K562 (cell line): ENCODE data around the gene CPLX3. TPM values are rescaled to one million over a fixed set of nuclear protein-coding genes. Genes with fewer than 3 reads are reported as not detected.

Experiments used
- ATAC-seq: fragments of 200-7000 bp; cut with Tn5 transposase; 3 replicates; pipeline ENCODE4 v1.9.1; 2020; ENCODE audit warnings: moderate library complexity
- BruUV-seq: library from RNA; stranded (reverse); fragments of 400-500 nt; replicated peaks from 2 replicates; lab custom pipeline; 2021; lab: Mats Ljungman, UMichigan
- CTCF ChIA-PET: fragments of 300-600 bp; formaldehyde crosslinking; extraction: SDS; loops from one replicate; lab custom pipeline; 2021; ENCODE audit warnings: low intra/inter-chr PET ratio; lab: Yijun Ruan, JAX
- POLR2A ChIA-PET: fragments of 300-600, 350-650 bp; sonication (Branson Sonifier 250); formaldehyde crosslinking; extraction: SDS; loops from one replicate; lab custom pipeline; 2021; ENCODE audit warnings: antibody characterized with exemption, inconsistent platforms; lab: Yijun Ruan, JAX
- DNase-seq, 4 experiments: peaks; one replicate each; pipeline versions ENCODE4 v3.0.0 to v3.0.0-alpha.2; 2011 to 2018; ENCODE audit warnings: low spot score in 3 of 4, mixed read lengths in 3 of 4; ENCODE audit errors: extremely low read depth in 1 of 4
- FAIRE-seq: peaks from 2 replicates; lab custom pipeline; 2011; peaks lifted over from hg19 to GRCh38; lab: Jason Lieb, UNC
- H2AFZ ChIP-seq: 2 replicates; pipeline ENCODE4 v1.6.0; 2011; ENCODE audit warnings: low read depth, low read length, control low read depth, inconsistent platforms
- H3K27ac ChIP-seq: fragments of 200-600 bp; 3 replicates; pipeline ENCODE4 v1.8.0; 2011; ENCODE audit warnings: low read depth, mild to moderate bottlenecking, control low read depth, inconsistent platforms, low read length, moderate library complexity, mixed read lengths; ENCODE audit errors: extremely low read depth
- H3K27me3 ChIP-seq, 2 experiments: fragments of 300-600 bp in 1 of 2; 2 replicates in 1 of 2; 3 replicates in 1 of 2; pipeline versions ENCODE4 v1.6.0 to v1.8.0; 2011; ENCODE audit warnings: inconsistent platforms in 2 of 2, low read length in 2 of 2, mild to moderate bottlenecking in 1 of 2, mixed read lengths in 1 of 2, moderate library complexity in 1 of 2; ENCODE audit not compliant: control insufficient read depth in 2 of 2, insufficient read depth in 2 of 2
- H3K36me3 ChIP-seq: fragments of 300-600 bp; 3 replicates; pipeline ENCODE4 v1.8.0; 2011; ENCODE audit warnings: mild to moderate bottlenecking, low read length, inconsistent platforms; ENCODE audit not compliant: control insufficient read depth, insufficient read depth
- H3K4me1 ChIP-seq, 2 experiments: fragments of 200-600 bp in 1 of 2; replicated peaks in 1 of 2; 2 replicates in 1 of 2; 3 replicates in 1 of 2; pipeline versions ENCODE4 v1.5.1 to v1.8.0; 2011; ENCODE audit warnings: inconsistent platforms in 2 of 2, low read length in 2 of 2, mild to moderate bottlenecking in 1 of 2, mixed read lengths in 1 of 2, moderate library complexity in 1 of 2; ENCODE audit not compliant: control insufficient read depth in 2 of 2, insufficient read depth in 2 of 2
- H3K4me2 ChIP-seq: 2 replicates; pipeline ENCODE4 v1.6.1; 2011; ENCODE audit warnings: low read length, control low read depth, inconsistent platforms, mixed read lengths; ENCODE audit not compliant: insufficient read depth
- H3K4me3 ChIP-seq: fragments of 200-600 bp; sonication (generic), shearing (Covaris generic); 2 replicates; pipeline ENCODE4 v1.5.1; 2016; ENCODE audit warnings: control low read depth, inconsistent platforms
- H3K79me2 ChIP-seq: fragments of 200-600 bp; 3 replicates; pipeline ENCODE4 v1.8.0; 2011; ENCODE audit warnings: low read length, inconsistent platforms; ENCODE audit not compliant: control insufficient read depth, insufficient read depth
- H3K9ac ChIP-seq, 2 experiments: 2 replicates each; pipeline versions ENCODE4 v1.6.0 to v1.6.1; 2011; ENCODE audit warnings: low read depth in 2 of 2, low read length in 2 of 2, control low read depth in 1 of 2, inconsistent platforms in 1 of 2, mild to moderate bottlenecking in 1 of 2, mixed read lengths in 1 of 2; ENCODE audit not compliant: insufficient read depth in 1 of 2
- H3K9me1 ChIP-seq: one replicate; pipeline ENCODE4 v1.6.0; 2011; ENCODE audit warnings: inconsistent platforms, mild to moderate bottlenecking, low read length, moderate library complexity; ENCODE audit not compliant: control insufficient read depth, insufficient read depth
- H3K9me3 ChIP-seq: replicated peaks from 2 replicates; pipeline ENCODE4 v1.5.1; 2011; ENCODE audit warnings: low read depth, low read length, inconsistent platforms; ENCODE audit not compliant: control insufficient read depth, insufficient read depth
- H4K20me1 ChIP-seq: replicated peaks from 2 replicates; pipeline ENCODE4 v1.6.1; 2011; ENCODE audit warnings: low read length, inconsistent platforms, mixed read lengths; ENCODE audit not compliant: control insufficient read depth, insufficient read depth
- EGR1 ChIP-seq: fragments of 450-650 bp; conservative IDR thresholded peaks from 2 replicates; pipeline ENCODE4 v1.6.1; 2017; ENCODE audit warnings: mild to moderate bottlenecking
- GABPB1 ChIP-seq: sonication (generic); formaldehyde crosslinking; IDR thresholded peaks from 2 replicates; pipeline ENCODE4 v1.8.0; 2022; ENCODE audit warnings: mild to moderate bottlenecking, missing genetic modification reagents
- MAZ ChIP-seq, 2 experiments: fragments of 450-650 bp in 1 of 2; sonication (generic) in 1 of 2; formaldehyde crosslinking; IDR thresholded peaks in 1 of 2; conservative IDR thresholded peaks in 1 of 2; 2 replicates each; pipeline versions ENCODE4 v1.4.0 to v1.5.0; 2020; ENCODE audit warnings: mild to moderate bottlenecking in 1 of 2, missing genetic modification reagents in 1 of 2
- POLR2G ChIP-seq: fragments of 200-400 bp; formaldehyde crosslinking; IDR thresholded peaks from 2 replicates; pipeline ENCODE4 v1.6.1; 2017; ENCODE audit warnings: low read depth, mild to moderate bottlenecking, antibody characterized with exemption, low read length, moderate library complexity
- SLC30A9 ChIP-seq: fragments of 250-450 bp; sonication (Bioruptor Pico); IDR thresholded peaks from 2 replicates; pipeline ENCODE4 v1.8.0; 2022; ENCODE audit warnings: mild to moderate bottlenecking, moderate library complexity
- ZNF79 ChIP-seq: fragments of 250-450 bp; sonication (Bioruptor Pico); IDR thresholded peaks from 2 replicates; pipeline ENCODE4 v1.4.0; 2020; ENCODE audit warnings: low read depth, mild to moderate bottlenecking, moderate library complexity
- WGBS: fragments of 100-300 bp; shearing (Covaris generic); methylation state at CpG from one replicate; pipeline ENCODE4 v1.1.6; 2016; ENCODE audit warnings: low coverage, mixed read lengths; ENCODE audit not compliant: insufficient coverage; ENCODE audit errors: missing lambda C conversion rate; 5-methylcytosine and 5-hydroxymethylcytosine counted together
- in situ Hi-C: fragments of 300-500 bp; cut with MboI; formaldehyde crosslinking; loops from 4 replicates; pipeline ENCODE4 v1.15.0; 2018; ENCODE audit warnings: inconsistent platforms, mixed read lengths
- intact Hi-C: fragments of 100-400 bp; cut with micrococcal nuclease; formaldehyde crosslinking; loops from 2 replicates; pipeline ENCODE4 v1.14.2; 2022
- polyA plus RNA-seq, 8 experiments: library from polyadenylated mRNA; depleted of rRNA in 4 of 8; stranded (reverse) in 5 of 8; unstranded in 3 of 8; fragments of >200 nt; fragmentation: Nextera tagmentation in 2 of 8; fragmentation: Illumina TruSeq in 1 of 8; extraction: Ambion mirVana in 2 of 8; extraction: Trizol in 1 of 8; gene quantifications; 2 replicates each; pipeline versions ENCODE4 v1.2.1 to v1.2.3, GENCODE V29; 2011 to 2014; ENCODE audit warnings: inconsistent platforms in 1 of 8, missing spikeins in 1 of 8
- total RNA-seq, 7 experiments: library from RNA; depleted of rRNA in 6 of 7; stranded (reverse); fragments of >200 nt in 6 of 7; fragmentation: Illumina TruSeq in 2 of 7; extraction: Trizol in 2 of 7; gene quantifications; 2 replicates each; pipeline versions ENCODE4 v1.2.1 to v1.2.3, GENCODE V29; 2011 to 2021; ENCODE audit warnings: low replicate concordance in 1 of 7
- TF ChIP-seq, protein P1 (sequence below): fragments of 450-650 bp; IDR thresholded peaks from 2 replicates; pipeline ENCODE4 v1.6.1; 2016; ENCODE audit warnings: mild to moderate bottlenecking, moderate library complexity
- TF ChIP-seq, protein P2 (sequence below): sonication (generic); formaldehyde crosslinking; IDR thresholded peaks from 2 replicates; pipeline ENCODE4 v1.8.0; 2022; ENCODE audit warnings: mild to moderate bottlenecking, missing genetic modification reagents

Gene CPLX3
- total and polyA plus RNA-seq, 9 of the 15 experiments (the other 6 are each of a cell fraction or from before 2014, with no cell fraction given): not detected

DNA sequence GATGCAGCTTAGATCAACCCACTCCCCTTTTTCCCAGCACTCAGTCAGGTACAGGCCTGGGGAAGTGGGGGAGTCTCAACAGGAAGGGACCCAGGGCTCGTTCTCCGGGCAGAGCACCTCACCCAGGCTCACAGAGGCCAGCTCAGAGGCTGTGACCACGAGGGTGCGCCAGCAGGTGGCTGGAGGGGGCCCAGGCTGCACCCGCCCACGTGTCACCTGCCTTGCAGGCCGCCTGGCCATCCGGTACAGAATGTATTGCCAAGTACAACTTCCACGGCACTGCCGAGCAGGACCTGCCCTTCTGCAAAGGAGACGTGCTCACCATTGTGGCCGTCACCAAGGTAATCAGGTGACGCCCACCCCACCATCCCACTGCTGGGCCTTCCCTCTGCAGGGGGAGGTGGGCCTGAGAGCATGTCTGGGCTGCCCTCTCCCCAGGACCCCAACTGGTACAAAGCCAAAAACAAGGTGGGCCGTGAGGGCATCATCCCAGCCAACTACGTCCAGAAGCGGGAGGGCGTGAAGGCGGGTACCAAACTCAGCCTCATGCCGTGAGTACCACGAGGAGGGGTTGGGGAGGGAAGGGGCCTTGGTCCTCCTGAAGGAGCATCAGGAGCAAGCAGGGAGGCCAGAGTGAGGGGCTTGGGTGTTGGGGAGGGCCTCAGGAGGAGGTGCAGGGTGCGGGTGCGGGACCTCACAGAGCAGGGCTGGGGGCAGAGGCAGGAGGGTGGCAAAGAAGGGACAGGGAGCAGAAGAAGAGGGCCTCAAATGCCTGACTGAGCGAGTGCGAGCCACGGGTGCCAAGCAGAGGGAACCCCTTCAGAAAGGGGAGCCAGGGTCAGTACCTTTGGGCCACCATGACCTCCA, 27.8 kb upstream of the CPLX3 start:
- no peaks in the 10 kb centered on the region for H3K27me3 ChIP-seq
- H2AFZ ChIP-seq: no peak overlapping the region
- ATAC-seq: no peak
- H3K79me2 ChIP-seq: no peaks in the 10 kb centered on the region; the same call in 2 of the 3 replicates
- intact Hi-C loops: no loop called here
- in situ Hi-C loops: no loop called here
- H3K36me3 ChIP-seq: peaks cover 72% of the 10 kb centered on the region; the same call in 2 of the 3 replicates
- 0 out of 4 replicates have a peak overlapping the region, but pooled peaks of 1 of the 2 experiments have one; percentile 19 for H3K9ac ChIP-seq
- DNase-seq: no peak
- POLR2A ChIA-PET: interaction anchor here (0.6 to 1.5 kb wide), 4 partner anchors 11 to 27 kb away, joined by 3 to 4 read pairs (median 3); no protein-coding TSS in a partner anchor
- no peak overlapping the region for H3K27ac ChIP-seq
- peaks cover 0 to 43% of the 10 kb centered on the region in 2 experiments; a peak in 3 of 5 replicates for H3K4me1 ChIP-seq
- no TSS peak for BruUV-seq
- CTCF ChIA-PET: interaction anchor here (2.3 kb wide), 1 partner anchor 28 kb away, joined by 41 read pairs; no protein-coding TSS in a partner anchor
- no peaks in the 10 kb centered on the region for H3K9me3 ChIP-seq
- H3K4me3 ChIP-seq: no peak overlapping the region
- peaks cover 10% of the 10 kb centered on the region for H3K9me1 ChIP-seq
- H3K4me2 ChIP-seq: no peak overlapping the region
- FAIRE-seq: no peak
- WGBS: 88% methylated on average over 16 of the region's 25 CpGs
- peaks cover 14% of the 10 kb centered on the region for H4K20me1 ChIP-seq
- TF ChIP-seq POLR2G (0 out of 2 replicates have a peak, but pooled peaks have one; percentile 32), MAZ (CRISPR knock-in tag; conservative IDR thresholded peaks at IDR 0.05 in 1 of 2, IDR thresholded peaks at IDR 0.05 in 1 of 2) (no peak), SLC30A9 (CRISPR knock-in tag) (no peak), GABPB1 (CRISPR knock-in tag) (no peak), EGR1 (0 out of 2 replicates have a peak, but pooled peaks have one; percentile 6), ZNF79 (CRISPR knock-in tag) (no peak)
- TF ChIP-seq, protein P1, sequence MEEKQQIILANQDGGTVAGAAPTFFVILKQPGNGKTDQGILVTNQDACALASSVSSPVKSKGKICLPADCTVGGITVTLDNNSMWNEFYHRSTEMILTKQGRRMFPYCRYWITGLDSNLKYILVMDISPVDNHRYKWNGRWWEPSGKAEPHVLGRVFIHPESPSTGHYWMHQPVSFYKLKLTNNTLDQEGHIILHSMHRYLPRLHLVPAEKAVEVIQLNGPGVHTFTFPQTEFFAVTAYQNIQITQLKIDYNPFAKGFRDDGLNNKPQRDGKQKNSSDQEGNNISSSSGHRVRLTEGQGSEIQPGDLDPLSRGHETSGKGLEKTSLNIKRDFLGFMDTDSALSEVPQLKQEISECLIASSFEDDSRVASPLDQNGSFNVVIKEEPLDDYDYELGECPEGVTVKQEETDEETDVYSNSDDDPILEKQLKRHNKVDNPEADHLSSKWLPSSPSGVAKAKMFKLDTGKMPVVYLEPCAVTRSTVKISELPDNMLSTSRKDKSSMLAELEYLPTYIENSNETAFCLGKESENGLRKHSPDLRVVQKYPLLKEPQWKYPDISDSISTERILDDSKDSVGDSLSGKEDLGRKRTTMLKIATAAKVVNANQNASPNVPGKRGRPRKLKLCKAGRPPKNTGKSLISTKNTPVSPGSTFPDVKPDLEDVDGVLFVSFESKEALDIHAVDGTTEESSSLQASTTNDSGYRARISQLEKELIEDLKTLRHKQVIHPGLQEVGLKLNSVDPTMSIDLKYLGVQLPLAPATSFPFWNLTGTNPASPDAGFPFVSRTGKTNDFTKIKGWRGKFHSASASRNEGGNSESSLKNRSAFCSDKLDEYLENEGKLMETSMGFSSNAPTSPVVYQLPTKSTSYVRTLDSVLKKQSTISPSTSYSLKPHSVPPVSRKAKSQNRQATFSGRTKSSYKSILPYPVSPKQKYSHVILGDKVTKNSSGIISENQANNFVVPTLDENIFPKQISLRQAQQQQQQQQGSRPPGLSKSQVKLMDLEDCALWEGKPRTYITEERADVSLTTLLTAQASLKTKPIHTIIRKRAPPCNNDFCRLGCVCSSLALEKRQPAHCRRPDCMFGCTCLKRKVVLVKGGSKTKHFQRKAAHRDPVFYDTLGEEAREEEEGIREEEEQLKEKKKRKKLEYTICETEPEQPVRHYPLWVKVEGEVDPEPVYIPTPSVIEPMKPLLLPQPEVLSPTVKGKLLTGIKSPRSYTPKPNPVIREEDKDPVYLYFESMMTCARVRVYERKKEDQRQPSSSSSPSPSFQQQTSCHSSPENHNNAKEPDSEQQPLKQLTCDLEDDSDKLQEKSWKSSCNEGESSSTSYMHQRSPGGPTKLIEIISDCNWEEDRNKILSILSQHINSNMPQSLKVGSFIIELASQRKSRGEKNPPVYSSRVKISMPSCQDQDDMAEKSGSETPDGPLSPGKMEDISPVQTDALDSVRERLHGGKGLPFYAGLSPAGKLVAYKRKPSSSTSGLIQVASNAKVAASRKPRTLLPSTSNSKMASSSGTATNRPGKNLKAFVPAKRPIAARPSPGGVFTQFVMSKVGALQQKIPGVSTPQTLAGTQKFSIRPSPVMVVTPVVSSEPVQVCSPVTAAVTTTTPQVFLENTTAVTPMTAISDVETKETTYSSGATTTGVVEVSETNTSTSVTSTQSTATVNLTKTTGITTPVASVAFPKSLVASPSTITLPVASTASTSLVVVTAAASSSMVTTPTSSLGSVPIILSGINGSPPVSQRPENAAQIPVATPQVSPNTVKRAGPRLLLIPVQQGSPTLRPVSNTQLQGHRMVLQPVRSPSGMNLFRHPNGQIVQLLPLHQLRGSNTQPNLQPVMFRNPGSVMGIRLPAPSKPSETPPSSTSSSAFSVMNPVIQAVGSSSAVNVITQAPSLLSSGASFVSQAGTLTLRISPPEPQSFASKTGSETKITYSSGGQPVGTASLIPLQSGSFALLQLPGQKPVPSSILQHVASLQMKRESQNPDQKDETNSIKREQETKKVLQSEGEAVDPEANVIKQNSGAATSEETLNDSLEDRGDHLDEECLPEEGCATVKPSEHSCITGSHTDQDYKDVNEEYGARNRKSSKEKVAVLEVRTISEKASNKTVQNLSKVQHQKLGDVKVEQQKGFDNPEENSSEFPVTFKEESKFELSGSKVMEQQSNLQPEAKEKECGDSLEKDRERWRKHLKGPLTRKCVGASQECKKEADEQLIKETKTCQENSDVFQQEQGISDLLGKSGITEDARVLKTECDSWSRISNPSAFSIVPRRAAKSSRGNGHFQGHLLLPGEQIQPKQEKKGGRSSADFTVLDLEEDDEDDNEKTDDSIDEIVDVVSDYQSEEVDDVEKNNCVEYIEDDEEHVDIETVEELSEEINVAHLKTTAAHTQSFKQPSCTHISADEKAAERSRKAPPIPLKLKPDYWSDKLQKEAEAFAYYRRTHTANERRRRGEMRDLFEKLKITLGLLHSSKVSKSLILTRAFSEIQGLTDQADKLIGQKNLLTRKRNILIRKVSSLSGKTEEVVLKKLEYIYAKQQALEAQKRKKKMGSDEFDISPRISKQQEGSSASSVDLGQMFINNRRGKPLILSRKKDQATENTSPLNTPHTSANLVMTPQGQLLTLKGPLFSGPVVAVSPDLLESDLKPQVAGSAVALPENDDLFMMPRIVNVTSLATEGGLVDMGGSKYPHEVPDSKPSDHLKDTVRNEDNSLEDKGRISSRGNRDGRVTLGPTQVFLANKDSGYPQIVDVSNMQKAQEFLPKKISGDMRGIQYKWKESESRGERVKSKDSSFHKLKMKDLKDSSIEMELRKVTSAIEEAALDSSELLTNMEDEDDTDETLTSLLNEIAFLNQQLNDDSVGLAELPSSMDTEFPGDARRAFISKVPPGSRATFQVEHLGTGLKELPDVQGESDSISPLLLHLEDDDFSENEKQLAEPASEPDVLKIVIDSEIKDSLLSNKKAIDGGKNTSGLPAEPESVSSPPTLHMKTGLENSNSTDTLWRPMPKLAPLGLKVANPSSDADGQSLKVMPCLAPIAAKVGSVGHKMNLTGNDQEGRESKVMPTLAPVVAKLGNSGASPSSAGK: no peak
- TF ChIP-seq, protein P2, sequence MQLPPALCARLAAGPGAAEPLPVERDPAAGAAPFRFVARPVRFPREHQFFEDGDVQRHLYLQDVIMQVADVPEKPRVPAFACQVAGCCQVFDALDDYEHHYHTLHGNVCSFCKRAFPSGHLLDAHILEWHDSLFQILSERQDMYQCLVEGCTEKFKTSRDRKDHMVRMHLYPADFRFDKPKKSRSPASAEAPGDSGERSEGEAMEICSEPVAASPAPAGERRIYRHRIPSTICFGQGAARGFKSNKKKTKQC: no peak
